ENCODE results near the gene HCN4.

DNA sequence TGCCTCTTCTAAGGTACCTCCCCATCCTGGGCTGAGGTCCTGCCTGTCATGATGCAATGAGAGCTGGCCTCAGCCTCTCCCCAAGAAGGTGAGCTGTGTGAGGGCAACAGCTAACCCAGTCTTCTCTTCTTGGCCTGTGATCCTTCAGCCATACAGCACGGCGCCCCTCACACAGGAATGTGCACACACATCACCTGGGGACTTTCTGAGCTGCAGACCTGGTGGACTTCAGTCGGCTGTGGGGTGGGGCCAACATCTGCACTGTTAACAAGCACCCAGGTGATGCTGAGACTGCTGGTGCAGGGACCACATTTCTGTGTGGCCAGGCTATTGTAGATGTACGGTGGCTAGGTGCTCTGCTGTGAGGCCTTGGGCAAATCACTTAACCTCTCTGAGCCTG lies 14.5 kb downstream of the HCN4 start:
- TF ChIP-seq POLR2A (IDR thresholded peaks at IDR 0.05; ENCODE audit: extremely low read depth, insufficient read length): no peak
- no peak for TF ChIP-seq MAX (IDR thresholded peaks at IDR 0.05; ENCODE audit: low read depth, low read length)
